Measurements from ENCODE around the gene ATG9B. TPM values are rescaled to one million over a fixed set of nuclear protein-coding genes. Genes with fewer than 3 reads are reported as not detected.
A peak's percentile ranks its signal among the peaks of the same experiment; 100 is the strongest.

The ATG9B gene
- total RNA-seq, 2 donors from 2014 or later, result not detected

DNA sequence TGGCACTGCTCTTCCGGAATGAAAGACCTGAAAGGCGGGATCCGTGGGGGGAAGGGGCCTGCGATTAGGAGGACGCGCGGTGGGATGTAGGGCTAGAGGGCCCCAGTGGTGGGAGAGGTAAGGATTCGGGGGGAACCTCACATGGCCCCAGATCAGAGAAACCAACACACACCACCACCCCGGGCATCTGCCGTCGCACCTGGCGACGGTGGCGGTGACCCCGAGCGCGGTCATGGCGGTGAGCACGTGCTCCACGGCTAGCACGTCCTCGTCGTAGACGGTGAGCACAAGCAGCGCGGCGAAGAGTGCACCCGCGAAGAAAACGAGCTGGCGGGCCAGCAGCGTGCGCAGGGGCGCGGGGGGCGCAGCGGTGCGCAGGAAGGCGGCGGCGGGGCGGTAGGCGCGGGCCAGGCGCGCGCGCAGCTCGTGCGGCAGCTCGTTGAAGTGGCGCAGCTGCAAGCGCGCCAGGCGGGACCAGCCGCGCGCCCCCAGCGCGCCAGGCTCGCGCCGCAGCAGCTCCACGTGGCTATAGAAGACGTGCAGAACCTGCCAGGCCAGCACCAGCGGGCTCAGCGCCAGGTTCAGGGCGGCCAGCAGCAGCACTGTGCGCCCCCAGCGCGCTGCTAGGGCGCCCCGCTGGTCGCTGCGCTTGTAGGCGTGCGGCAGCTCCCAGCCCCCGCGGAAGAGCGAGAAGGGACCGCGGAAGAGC lies 5.7 kb downstream of the ATG9B start:
- Histone ChIP-seq H3K27me3 (peaks cover 0 to 23% of the 10 kb centered on the region in 2 donors), H3K4me1 (peaks cover 24% of the 10 kb centered on the region), H3K36me3 (replicated peaks in 1 of 2; ENCODE audit: insufficient read depth in 1 of 2, low read depth in 2 of 2) (no peaks in the 10 kb centered on the region), H3K27ac (no peak overlapping the region), H3K9me3 (no peaks in the 10 kb centered on the region), H3K4me3 (no peak overlapping the region)
- WGBS, 2 donors, result 3% methylated on average over 6 to 82 of the region's 82 CpGs
- TF ChIP-seq POLR2A (IDR thresholded peaks at IDR 0.05), result no peak
- TF ChIP-seq, protein P1, sequence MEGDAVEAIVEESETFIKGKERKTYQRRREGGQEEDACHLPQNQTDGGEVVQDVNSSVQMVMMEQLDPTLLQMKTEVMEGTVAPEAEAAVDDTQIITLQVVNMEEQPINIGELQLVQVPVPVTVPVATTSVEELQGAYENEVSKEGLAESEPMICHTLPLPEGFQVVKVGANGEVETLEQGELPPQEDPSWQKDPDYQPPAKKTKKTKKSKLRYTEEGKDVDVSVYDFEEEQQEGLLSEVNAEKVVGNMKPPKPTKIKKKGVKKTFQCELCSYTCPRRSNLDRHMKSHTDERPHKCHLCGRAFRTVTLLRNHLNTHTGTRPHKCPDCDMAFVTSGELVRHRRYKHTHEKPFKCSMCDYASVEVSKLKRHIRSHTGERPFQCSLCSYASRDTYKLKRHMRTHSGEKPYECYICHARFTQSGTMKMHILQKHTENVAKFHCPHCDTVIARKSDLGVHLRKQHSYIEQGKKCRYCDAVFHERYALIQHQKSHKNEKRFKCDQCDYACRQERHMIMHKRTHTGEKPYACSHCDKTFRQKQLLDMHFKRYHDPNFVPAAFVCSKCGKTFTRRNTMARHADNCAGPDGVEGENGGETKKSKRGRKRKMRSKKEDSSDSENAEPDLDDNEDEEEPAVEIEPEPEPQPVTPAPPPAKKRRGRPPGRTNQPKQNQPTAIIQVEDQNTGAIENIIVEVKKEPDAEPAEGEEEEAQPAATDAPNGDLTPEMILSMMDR (IDR thresholded peaks at IDR 0.05), result no peak
- DNase-seq (peak in 3 of 4 donors; percentile 34 to 63 (median 39)), ATAC-seq (peak; percentile 50)
- intact Hi-C loops (cut with DNase I), result no loop called here

- Histone ChIP-seq H3K27ac (no peak overlapping the region), H3K36me3 (replicated peaks in 1 of 2; ENCODE audit: insufficient read depth in 1 of 2, low read depth in 2 of 2) (no peaks in the 10 kb centered on the region), H3K4me3 (no peak overlapping the region), H3K9me3 (no peaks in the 10 kb centered on the region), H3K4me1 (peaks cover 30% of the 10 kb centered on the region), H3K27me3 (peaks cover 0 to 23% of the 10 kb centered on the region in 2 donors)
- WGBS, 2 donors, result 5 to 17% methylated on average over 12 to 34 of the region's 34 CpGs
- peak; percentile 54 to 76 (median 66) for DNase-seq
- intact Hi-C loops (cut with DNase I), result no loop called here
- ATAC-seq, result peak; percentile 78
- no peak for TF ChIP-seq POLR2A (IDR thresholded peaks at IDR 0.05)
- TF ChIP-seq, protein P1 (IDR thresholded peaks at IDR 0.05), result peak; percentile 66 to 84 (median 79)
Observed at GRCh38 chr7:151017953-151018420, 6.3 kb downstream of the ATG9B start.

- WGBS, 2 donors, result 38 to 40% methylated on average over 13 of the region's 13 CpGs
- Histone ChIP-seq H3K4me1 (peaks cover 31% of the 10 kb centered on the region), H3K27me3 (peaks cover 0 to 23% of the 10 kb centered on the region in 2 donors), H3K4me3 (no peak overlapping the region), H3K36me3 (replicated peaks in 1 of 2; ENCODE audit: insufficient read depth in 1 of 2, low read depth in 2 of 2) (no peaks in the 10 kb centered on the region), H3K9me3 (no peaks in the 10 kb centered on the region), H3K27ac (no peak overlapping the region)
- no peak for ATAC-seq
- no peak for TF ChIP-seq POLR2A (IDR thresholded peaks at IDR 0.05)
- TF ChIP-seq, protein P1 (IDR thresholded peaks at IDR 0.05), result no peak
- intact Hi-C loops (cut with DNase I), result no loop called here
- DNase-seq, result no peak
Observed at GRCh38 chr7:151017370-151017952, 6.8 kb downstream of the ATG9B start.

GRCh38 chr7:151016942-151017341 lies 7.4 kb downstream of the ATG9B start:
- no peaks in the 10 kb centered on the region for H3K9me3 ChIP-seq
- peaks cover 0 to 23% of the 10 kb centered on the region in 2 donors for H3K27me3 ChIP-seq
- peaks cover 31% of the 10 kb centered on the region for H3K4me1 ChIP-seq
- no peak overlapping the region for H3K4me3 ChIP-seq
- no peak overlapping the region for H3K27ac ChIP-seq
- ATAC-seq (no peak), DNase-seq (no peak)
- no peak for TF ChIP-seq POLR2A (IDR thresholded peaks at IDR 0.05)
- TF ChIP-seq, protein P1 (IDR thresholded peaks at IDR 0.05), result no peak
- 78 to 82% methylated on average over 9 to 15 of the region's 15 CpGs for WGBS, 2 donors
- intact Hi-C loops (cut with DNase I), result no loop called here
- H3K36me3 ChIP-seq (replicated peaks in 1 of 2; ENCODE audit: insufficient read depth in 1 of 2, low read depth in 2 of 2), result no peaks in the 10 kb centered on the region

Data from body of pancreas (tissue), 4 donors.